ENCODE results near the gene GATC.

GRCh38 chr12:120425797-120426196 lies 20.4 kb upstream of the GATC start:
- no peak for TF ChIP-seq CTCF (optimal IDR thresholded peaks at IDR 0.05 in 1 of 3, IDR thresholded peaks at IDR 0.05 in 1 of 3, conservative IDR thresholded peaks at IDR 0.05 in 1 of 3; ENCODE audit: extremely low read depth in 1 of 3, insufficient read depth in 2 of 3, low read length in 3 of 3)
- no peak for TF ChIP-seq EZH2 (IDR thresholded peaks at IDR 0.05; ENCODE audit: low read length)

Measured in keratinocyte (primary cell).